Spinal cord (tissue), 10 donors: ENCODE results near the gene ASS1. TPM values are rescaled to one million over a fixed set of nuclear protein-coding genes. Genes with fewer than 3 reads are reported as not detected.
A peak's percentile ranks its signal among the peaks of the same experiment; 100 is the strongest.

Experiments
- DNase-seq, 6 donors: peaks; one replicate each; pipeline versions ENCODE4 v3.0.0 to v3.0.0-alpha.2; 2013 to 2015; ENCODE audit warnings: low spot score in 6 of 6, low read depth in 4 of 6
- H3K27ac ChIP-seq: one replicate; pipeline ENCODE4 v1.5.1; 2013; ENCODE audit warnings: low read depth, low read length, control low read depth
- H3K27me3 ChIP-seq: one replicate; pipeline ENCODE4 v1.6.1; 2013; ENCODE audit warnings: low read length; ENCODE audit not compliant: control insufficient read depth, insufficient read depth
- H3K36me3 ChIP-seq: one replicate; pipeline ENCODE4 v1.6.1; 2013; ENCODE audit warnings: low read length; ENCODE audit not compliant: control insufficient read depth, insufficient read depth
- H3K4me1 ChIP-seq: one replicate; pipeline ENCODE4 v1.6.1; 2013; ENCODE audit warnings: low read length; ENCODE audit not compliant: control insufficient read depth, insufficient read depth
- H3K4me3 ChIP-seq: one replicate; pipeline ENCODE4 v1.5.1; 2013; ENCODE audit warnings: low read depth, low read length, control low read depth
- H3K9me3 ChIP-seq: one replicate; pipeline ENCODE4 v1.6.1; 2013; ENCODE audit warnings: low read length; ENCODE audit not compliant: control insufficient read depth, insufficient read depth
- WGBS: methylation state at CpG from one replicate; pipeline ENCODE4 v1.1.5; 2013; ENCODE audit warnings: missing lambda C conversion rate; ENCODE audit not compliant: insufficient coverage; 5-methylcytosine and 5-hydroxymethylcytosine counted together
- polyA plus RNA-seq, 2 donors: library from polyadenylated mRNA; unstranded; fragments of 120-200 nt; gene quantifications; one replicate each; pipeline ENCODE4 v1.2.1, GENCODE V29; 2013; ENCODE audit not compliant: insufficient read length in 2 of 2
- total RNA-seq, 2 donors: library from RNA; depleted of rRNA in 1 of 2; stranded (reverse); fragments of 120-200 nt in 1 of 2; fragments of >200 nt in 1 of 2; gene quantifications; one replicate each; pipeline versions ENCODE4 v1.2.3 to v1.2.4, GENCODE V29; 2013 to 2014
- donor health status: healthy.

The ASS1 gene
- total and polyA plus RNA-seq, 4 donors: 40.2 to 234 (median 62.9) TPM

DNA sequence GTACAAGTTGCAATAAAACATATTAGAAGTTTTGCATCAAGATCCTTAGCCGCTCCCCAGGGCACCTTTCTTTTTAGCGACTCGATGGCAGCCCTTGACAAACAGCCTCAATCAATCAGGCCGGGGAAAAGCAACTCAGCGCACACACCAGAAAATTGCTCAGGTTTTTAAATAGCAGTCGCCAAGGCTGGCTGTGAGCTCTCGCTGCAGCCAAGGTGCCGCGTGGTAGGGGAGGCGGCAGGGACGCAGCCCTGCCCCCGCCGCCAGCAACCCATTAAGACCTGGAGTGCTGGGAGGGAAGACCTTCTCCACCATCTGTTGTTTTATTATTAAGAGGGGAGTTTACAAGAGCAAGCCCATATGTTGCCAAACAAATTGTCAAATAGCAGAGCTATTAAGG is 22.6 kb downstream of the ASS1 start:
- peak in 2 of 6 donors; percentile 66 to 89 for DNase-seq
- Histone ChIP-seq H3K9me3 (no peaks in the 10 kb centered on the region), H3K4me1 (peaks cover 67% of the 10 kb centered on the region), H3K27me3 (peaks cover 70% of the 10 kb centered on the region), H3K27ac (no peak overlapping the region), H3K4me3 (no peak overlapping the region), H3K36me3 (peaks cover 17% of the 10 kb centered on the region)
- 9% methylated on average over 10 of the region's 13 CpGs for WGBS

DNA sequence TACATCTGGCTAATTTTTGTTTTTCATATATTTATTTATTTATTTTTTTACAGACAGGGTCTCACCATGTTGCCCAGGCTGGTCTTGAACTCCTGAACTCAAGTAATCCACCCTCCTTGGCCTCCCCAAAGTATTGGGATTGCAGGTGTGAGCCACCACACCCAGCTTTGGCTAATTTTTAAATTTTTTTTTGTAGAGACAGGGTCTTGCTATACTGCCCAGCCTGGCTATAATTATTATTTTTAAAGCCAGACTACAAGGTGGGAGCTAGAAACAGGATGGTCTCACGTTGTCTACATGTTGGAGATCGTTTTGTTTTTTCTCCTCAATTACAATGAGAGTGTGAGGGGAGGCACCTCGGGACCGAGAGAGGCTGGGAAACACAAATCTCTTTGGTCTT is 23.8 kb downstream of the ASS1 start:
- Histone ChIP-seq H3K27me3 (peaks cover 71% of the 10 kb centered on the region), H3K27ac (no peak overlapping the region), H3K4me1 (peaks cover 72% of the 10 kb centered on the region), H3K9me3 (no peaks in the 10 kb centered on the region), H3K36me3 (peaks cover 17% of the 10 kb centered on the region), H3K4me3 (no peak overlapping the region)
- WGBS: 63% methylated on average over 2 of the region's 4 CpGs
- no peak for DNase-seq

DNA sequence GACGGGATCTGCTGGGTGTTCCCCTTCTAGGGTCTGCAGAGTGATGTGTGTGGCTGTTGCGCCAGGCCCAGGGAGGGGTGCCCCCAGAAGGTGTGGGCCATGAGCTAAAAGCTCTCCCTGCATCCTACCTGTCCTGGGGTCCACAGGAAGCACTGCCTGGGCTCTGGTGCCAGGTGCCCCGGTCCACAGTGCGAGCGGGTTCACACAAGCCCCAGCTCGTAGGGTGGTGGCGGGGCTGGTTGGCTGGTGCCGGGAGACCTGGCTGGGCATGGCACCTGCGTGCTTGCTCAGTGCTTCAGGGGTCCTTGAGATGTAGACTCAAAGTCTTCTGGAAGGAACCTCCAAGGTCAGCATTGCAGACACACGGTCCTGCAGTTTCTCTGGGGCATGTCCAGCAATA is 25.5 kb downstream of the ASS1 start:
- Histone ChIP-seq H3K27ac (no peak overlapping the region), H3K9me3 (no peaks in the 10 kb centered on the region), H3K27me3 (peaks cover 72% of the 10 kb centered on the region), H3K4me3 (no peak overlapping the region), H3K36me3 (peaks cover 12% of the 10 kb centered on the region), H3K4me1 (peaks cover 88% of the 10 kb centered on the region)
- no peak for DNase-seq
- 97% methylated on average over 10 of the region's 10 CpGs for WGBS

DNA sequence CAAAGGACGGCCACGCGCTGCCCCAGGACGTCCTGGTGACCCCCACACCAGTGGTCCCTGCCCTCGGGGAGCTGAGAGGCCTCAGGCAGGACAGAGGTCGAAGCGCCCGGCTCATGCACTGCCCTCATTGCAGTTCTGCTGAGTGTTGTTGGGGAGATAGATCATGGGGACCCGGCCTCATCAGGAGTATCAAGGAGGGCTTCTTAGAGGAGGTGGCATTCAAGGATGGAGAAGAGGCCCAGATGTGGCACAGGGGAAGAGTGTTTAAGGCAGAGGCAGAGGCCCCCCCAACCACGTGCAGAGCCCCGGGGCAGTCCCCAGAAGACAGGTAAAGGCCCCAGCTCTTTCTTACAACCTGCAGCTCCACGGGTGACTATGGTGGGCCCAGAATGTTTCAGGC is 26.2 kb downstream of the ASS1 start:
- peaks cover 83% of the 10 kb centered on the region for H3K4me1 ChIP-seq
- peaks cover 69% of the 10 kb centered on the region for H3K27me3 ChIP-seq
- DNase-seq: no peak
- H3K4me3 ChIP-seq: no peak overlapping the region
- WGBS: 81% methylated on average over 12 of the region's 12 CpGs
- H3K36me3 ChIP-seq: peaks cover 9% of the 10 kb centered on the region
- no peak overlapping the region for H3K27ac ChIP-seq
- H3K9me3 ChIP-seq: no peaks in the 10 kb centered on the region

DNA sequence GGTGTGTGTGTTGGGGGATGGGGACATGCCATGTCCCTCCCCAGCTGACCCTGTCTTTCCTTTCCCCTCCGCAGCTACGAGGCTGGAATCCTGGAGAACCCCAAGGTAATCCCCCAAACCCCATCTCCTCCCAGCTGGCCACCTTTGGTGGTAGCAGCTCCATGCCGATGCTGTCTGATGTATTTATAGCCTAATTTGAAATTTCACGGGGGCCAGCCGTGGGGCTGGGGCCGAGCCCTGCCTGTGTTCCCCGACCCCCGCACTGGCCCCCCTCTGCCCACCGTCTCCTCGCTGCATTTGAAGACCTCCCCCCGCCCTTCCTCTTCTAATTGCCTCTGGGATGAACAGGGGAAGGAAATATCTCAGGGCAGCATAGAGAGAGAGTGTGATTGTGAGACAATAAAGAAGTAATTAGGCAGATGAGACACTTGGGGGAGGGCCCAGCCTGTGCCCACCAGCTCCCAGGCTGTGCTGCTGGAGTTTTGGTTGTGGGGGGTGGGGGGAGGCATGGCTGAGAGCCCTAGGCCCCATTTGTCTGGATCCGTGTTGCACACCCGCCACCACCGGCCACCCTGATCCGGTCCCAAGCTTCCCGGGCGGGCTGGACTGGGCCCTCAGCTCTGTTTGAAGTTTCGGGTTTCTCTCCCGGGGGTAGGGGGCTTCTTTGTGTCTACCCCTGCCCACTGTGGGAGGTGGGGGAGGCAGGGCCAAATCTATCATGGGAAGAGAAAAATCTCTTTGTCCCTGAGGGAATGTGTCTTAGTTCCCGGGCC is 26.8 kb downstream of the ASS1 start:
- DNase-seq: peak in 2 of 6 donors; percentile 72 to 91
- 24% methylated on average over 12 of the region's 20 CpGs for WGBS
- no peak overlapping the region for H3K27ac ChIP-seq
- peaks cover 68% of the 10 kb centered on the region for H3K27me3 ChIP-seq
- no peak overlapping the region for H3K4me3 ChIP-seq
- H3K4me1 ChIP-seq: peaks cover 83% of the 10 kb centered on the region
- no peaks in the 10 kb centered on the region for H3K9me3 ChIP-seq
- H3K36me3 ChIP-seq: peaks cover 6% of the 10 kb centered on the region

DNA sequence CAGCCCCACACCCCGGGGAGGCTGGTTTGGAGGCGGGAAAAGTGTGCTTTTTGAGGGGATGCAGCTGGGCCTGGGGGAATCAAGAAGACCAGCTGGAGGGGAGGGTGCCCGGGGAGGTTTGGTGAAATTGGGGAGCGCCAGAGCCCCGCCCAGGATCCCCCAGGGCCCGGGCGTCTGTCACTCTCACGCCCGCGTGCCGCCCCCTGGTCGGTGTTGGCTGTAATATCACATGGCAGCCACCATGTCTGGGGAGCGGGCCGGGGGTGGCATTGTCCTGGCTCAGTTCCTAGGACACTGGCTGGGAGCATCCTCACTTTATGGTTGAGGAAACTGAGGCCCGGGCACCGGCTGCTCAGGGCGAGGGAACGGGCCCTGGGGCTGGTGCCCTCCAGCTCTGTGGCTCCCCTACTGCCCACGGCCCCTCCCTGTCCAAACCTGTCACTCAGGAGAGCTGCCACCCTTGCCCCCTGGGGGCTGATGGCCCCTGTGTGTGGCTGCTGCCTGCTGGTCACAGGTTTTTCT is 27.5 kb downstream of the ASS1 start:
- peaks cover 68% of the 10 kb centered on the region for H3K27me3 ChIP-seq
- H3K27ac ChIP-seq: no peak overlapping the region
- peaks cover 82% of the 10 kb centered on the region for H3K4me1 ChIP-seq
- 41% methylated on average over 19 of the region's 19 CpGs for WGBS
- peaks cover 6% of the 10 kb centered on the region for H3K36me3 ChIP-seq
- no peak overlapping the region for H3K4me3 ChIP-seq
- H3K9me3 ChIP-seq: no peaks in the 10 kb centered on the region
- DNase-seq: peak in 1 of 6 donors; percentile 40

DNA sequence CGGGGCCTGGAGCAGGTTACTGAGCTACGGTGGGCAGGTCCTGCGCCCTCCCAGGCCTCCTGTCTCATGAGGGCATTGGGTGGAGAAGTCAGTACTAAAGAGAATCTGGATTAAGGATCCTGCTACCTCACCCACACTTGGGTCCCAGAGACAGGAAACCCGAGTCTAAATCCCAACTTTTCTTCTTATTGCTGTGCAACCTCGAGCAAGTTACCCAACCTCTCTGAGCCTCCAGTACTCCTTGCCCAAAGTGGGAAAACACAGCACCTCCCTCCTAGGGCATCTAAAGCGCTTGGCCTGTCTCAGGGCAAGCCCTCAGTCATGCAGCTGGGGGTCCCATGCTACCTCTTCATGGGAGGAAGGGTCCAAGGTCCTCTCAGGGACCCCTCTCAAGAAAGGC is 28.2 kb downstream of the ASS1 start:
- Histone ChIP-seq H3K36me3 (peaks cover 12% of the 10 kb centered on the region), H3K9me3 (no peaks in the 10 kb centered on the region), H3K4me1 (peaks cover 82% of the 10 kb centered on the region), H3K27ac (no peak overlapping the region), H3K27me3 (peaks cover 67% of the 10 kb centered on the region), H3K4me3 (no peak overlapping the region)
- DNase-seq: no peak
- 73% methylated on average over 2 of the region's 6 CpGs for WGBS

DNA sequence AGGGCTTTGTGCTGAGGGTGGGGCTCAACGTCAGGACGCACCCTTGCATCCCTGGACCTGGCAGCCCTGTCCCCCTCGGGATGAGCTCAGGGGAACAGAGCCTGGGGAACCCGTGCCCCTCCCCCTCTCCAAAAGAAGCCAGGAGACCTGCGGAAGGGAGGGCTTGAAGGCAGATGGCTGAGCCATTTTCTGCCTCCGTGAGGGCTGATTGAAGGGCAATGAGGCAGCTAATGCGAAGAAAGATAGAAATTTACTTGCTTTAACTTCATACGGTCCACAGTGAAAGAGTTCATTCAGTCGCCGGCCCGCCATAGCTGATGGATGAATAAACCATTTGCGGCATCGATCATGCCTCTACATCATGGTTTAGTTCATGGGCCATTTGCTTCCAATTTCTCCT is 28.8 kb downstream of the ASS1 start:
- Histone ChIP-seq H3K27me3 (peaks cover 68% of the 10 kb centered on the region), H3K4me1 (peaks cover 85% of the 10 kb centered on the region), H3K36me3 (peaks cover 15% of the 10 kb centered on the region), H3K9me3 (no peaks in the 10 kb centered on the region), H3K27ac (no peak overlapping the region), H3K4me3 (no peak overlapping the region)
- peak in 2 of 6 donors; percentile 69 to 87 for DNase-seq
- WGBS: 21% methylated on average over 11 of the region's 13 CpGs

DNA sequence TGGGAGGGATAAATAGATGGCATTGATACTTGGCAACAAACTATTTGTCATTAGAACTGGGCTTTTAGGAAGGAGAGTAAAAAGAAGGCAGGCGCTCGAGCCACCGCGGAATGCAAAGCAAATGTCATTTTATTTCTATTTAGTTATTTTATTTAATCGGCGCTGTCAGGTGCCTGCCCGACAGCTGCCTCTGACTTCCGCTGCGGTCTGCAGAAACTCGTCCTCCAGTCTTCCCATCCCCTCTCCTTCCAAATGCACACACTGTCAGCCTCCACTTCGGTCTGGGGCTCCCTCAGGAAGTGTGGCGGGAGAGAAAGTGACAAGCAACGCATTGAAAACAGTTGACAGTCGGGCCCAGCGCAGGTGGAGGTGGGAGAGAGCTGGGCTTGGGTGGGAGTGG is 29.3 kb downstream of the ASS1 start:
- Histone ChIP-seq H3K4me3 (no peak overlapping the region), H3K9me3 (no peaks in the 10 kb centered on the region), H3K4me1 (peaks cover 87% of the 10 kb centered on the region), H3K27me3 (peaks cover 65% of the 10 kb centered on the region), H3K36me3 (peaks cover 15% of the 10 kb centered on the region), H3K27ac (peak overlapping the region; percentile 33)
- DNase-seq: no peak
- 5% methylated on average over 3 of the region's 15 CpGs for WGBS

DNA sequence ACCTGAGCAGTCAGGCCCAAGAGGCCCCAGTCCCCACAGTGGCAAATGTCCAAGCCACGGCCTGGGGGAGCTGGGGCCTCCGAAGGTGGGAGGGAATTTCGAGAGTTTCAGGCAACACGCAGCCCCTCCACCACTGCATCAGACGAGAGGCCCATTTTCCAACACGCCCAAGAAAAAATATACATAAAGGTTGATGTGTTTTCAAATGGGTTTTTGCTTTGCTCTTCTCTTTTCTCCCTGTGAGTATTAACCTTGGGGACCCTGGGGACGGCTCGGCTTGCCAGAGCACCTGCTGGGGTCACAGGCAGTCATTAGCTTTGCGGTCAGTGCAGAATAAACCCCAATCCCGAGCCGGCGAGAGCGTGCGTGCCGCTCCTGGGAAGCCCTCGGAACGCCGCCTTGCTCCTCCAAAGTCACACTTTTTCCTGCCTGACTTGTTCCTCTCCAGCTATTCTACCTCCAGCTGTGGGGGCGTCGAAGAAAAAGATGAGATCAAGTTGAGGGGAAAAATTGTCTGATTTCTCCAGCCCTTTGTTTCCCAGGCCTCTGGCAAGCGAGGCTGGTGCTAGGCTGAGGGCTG is 31.5 kb downstream of the ASS1 start:
- Histone ChIP-seq H3K27me3 (peaks cover 67% of the 10 kb centered on the region), H3K4me3 (no peak overlapping the region), H3K36me3 (peaks cover 20% of the 10 kb centered on the region), H3K27ac (no peak overlapping the region), H3K9me3 (no peaks in the 10 kb centered on the region), H3K4me1 (peaks cover 86% of the 10 kb centered on the region)
- WGBS: 70% methylated on average over 6 of the region's 21 CpGs
- no peak for DNase-seq
